ENCODE results near the gene SMIM41.

The SMIM41 gene

DNA sequence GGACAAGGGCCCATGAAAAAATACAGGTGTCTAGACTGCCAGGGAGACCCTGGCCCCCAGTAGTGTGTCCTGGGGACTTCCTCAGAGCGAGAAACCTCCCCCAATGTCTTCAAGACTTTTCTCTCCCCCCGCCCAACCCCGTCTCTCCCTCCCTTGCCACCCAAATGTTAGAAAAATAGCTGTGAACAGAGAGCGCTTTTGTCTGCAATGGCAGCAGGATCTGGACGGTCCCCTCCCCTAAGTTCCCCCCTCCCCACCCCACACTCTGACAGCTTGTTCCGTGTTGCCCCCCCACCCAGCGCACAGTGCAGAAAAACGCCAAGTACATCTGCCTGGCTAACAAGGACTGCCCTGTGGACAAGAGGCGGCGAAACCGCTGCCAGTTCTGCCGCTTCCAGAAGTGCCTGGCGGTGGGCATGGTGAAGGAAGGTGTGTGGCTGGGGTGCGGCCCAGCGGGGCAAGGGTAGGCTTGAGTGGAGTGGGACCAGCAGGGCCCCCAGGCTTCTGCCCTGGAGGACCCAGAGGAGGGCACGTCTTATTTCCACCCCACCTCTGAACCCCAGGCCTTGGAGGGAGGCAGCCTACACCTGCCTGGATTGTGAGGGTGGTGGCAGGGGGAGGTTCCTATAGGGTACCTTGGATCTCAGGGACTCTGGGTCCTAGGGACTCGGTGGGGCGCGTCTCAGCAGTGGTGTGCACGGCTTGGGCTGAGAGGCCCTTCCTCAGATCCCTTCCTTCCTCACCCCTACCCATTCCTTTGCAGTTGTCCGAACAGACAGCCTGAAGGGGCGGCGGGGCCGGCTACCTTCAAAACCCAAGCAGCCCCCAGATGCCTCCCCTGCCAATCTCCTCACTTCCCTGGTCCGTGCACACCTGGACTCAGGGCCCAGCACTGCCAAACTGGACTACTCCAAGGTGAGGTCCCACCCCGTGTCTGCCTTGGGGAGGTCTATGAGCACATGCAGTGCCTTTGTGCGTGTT lies 23.5 kb upstream of the SMIM41 start:
- Histone ChIP-seq H3K9me2 (replicated peaks; ENCODE audit: control insufficient read depth, low read length) (no peaks in the 10 kb centered on the region), H3K36me3 (ENCODE audit: control insufficient read depth, low read length) (peaks cover 42% of the 10 kb centered on the region), H3F3A (ENCODE audit: control insufficient read depth, insufficient read depth) (0 out of 2 replicates have a peak, but pooled peaks cover 3% of the 10 kb centered on the region), H3K4me1 (ENCODE audit: control insufficient read depth, low read length) (peaks cover 35% of the 10 kb centered on the region), H3K9me3 (ENCODE audit: control insufficient read depth, insufficient read depth, low read length) (no peaks in the 10 kb centered on the region), H3K4me3 (ENCODE audit: low read length) (no peak overlapping the region), H3K4me2 (ENCODE audit: low read length) (no peak overlapping the region), H3K27ac (ENCODE audit: low read depth, low read length) (no peak overlapping the region), H3K27me3 (ENCODE audit: control insufficient read depth, low read length) (no peaks in the 10 kb centered on the region), H3K79me2 (ENCODE audit: control insufficient read depth, low read length) (peaks cover 15% of the 10 kb centered on the region), H4K20me1 (ENCODE audit: control insufficient read depth, insufficient read depth, low read depth, low read length) (peaks cover 6% of the 10 kb centered on the region)
- TF ChIP-seq EZH2phosphoT487 (IDR thresholded peaks at IDR 0.05; ENCODE audit: borderline replicate concordance, low read length): no peak
- TF ChIP-seq, protein P1, sequence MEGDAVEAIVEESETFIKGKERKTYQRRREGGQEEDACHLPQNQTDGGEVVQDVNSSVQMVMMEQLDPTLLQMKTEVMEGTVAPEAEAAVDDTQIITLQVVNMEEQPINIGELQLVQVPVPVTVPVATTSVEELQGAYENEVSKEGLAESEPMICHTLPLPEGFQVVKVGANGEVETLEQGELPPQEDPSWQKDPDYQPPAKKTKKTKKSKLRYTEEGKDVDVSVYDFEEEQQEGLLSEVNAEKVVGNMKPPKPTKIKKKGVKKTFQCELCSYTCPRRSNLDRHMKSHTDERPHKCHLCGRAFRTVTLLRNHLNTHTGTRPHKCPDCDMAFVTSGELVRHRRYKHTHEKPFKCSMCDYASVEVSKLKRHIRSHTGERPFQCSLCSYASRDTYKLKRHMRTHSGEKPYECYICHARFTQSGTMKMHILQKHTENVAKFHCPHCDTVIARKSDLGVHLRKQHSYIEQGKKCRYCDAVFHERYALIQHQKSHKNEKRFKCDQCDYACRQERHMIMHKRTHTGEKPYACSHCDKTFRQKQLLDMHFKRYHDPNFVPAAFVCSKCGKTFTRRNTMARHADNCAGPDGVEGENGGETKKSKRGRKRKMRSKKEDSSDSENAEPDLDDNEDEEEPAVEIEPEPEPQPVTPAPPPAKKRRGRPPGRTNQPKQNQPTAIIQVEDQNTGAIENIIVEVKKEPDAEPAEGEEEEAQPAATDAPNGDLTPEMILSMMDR (IDR thresholded peaks at IDR 0.05; ENCODE audit: low read depth, low read length, poor library complexity, severe bottlenecking): no peak

DNA sequence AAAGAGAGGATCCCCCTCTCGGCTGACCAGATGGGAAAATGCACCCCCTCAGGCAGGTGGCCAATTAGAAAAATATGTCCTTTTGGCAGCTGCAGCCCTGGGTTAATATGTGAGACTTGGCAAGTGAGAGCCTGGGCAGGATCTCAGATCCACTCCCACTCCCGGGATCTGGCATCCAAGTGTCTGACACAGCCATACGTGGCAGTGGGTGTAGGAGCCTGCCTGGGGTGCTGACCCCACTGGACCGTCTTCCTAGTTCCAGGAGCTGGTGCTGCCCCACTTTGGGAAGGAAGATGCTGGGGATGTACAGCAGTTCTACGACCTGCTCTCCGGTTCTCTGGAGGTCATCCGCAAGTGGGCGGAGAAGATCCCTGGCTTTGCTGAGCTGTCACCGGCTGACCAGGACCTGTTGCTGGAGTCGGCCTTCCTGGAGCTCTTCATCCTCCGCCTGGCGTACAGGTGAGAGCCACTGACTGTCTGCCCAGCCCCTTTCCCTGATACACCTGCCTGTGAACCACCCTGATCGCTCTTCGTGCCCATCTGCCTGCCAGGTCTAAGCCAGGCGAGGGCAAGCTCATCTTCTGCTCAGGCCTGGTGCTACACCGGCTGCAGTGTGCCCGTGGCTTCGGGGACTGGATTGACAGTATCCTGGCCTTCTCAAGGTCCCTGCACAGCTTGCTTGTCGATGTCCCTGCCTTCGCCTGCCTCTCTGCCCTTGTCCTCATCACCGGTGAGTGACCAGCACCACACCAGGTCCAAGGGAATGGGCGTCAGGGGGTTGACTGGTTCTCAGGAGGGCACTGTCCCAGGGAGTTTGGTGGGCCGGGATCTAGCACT lies 22.5 kb upstream of the SMIM41 start:
- H3F3A ChIP-seq (ENCODE audit: control insufficient read depth, insufficient read depth): peaks cover 3% of the 10 kb centered on the region; the same call in 1 of the 2 replicates
- H3K27ac ChIP-seq (ENCODE audit: low read depth, low read length): no peak overlapping the region
- no peak for TF ChIP-seq EZH2phosphoT487 (IDR thresholded peaks at IDR 0.05; ENCODE audit: borderline replicate concordance, low read length)
- TF ChIP-seq, protein P1 (IDR thresholded peaks at IDR 0.05; ENCODE audit: low read depth, low read length, poor library complexity, severe bottlenecking): no peak
- peaks cover 8% of the 10 kb centered on the region for H3K79me2 ChIP-seq (ENCODE audit: control insufficient read depth, low read length)
- no peak overlapping the region for H3K4me2 ChIP-seq (ENCODE audit: low read length)
- peaks cover 4% of the 10 kb centered on the region for H4K20me1 ChIP-seq (ENCODE audit: control insufficient read depth, insufficient read depth, low read depth, low read length)
- H3K4me1 ChIP-seq (ENCODE audit: control insufficient read depth, low read length): peaks cover 27% of the 10 kb centered on the region
- peaks cover 42% of the 10 kb centered on the region for H3K36me3 ChIP-seq (ENCODE audit: control insufficient read depth, low read length)
- H3K9me2 ChIP-seq (replicated peaks; ENCODE audit: control insufficient read depth, low read length): no peaks in the 10 kb centered on the region
- no peaks in the 10 kb centered on the region for H3K27me3 ChIP-seq (ENCODE audit: control insufficient read depth, low read length)
- no peak overlapping the region for H3K4me3 ChIP-seq (ENCODE audit: low read length)
- no peaks in the 10 kb centered on the region for H3K9me3 ChIP-seq (ENCODE audit: control insufficient read depth, insufficient read depth, low read length)

DNA sequence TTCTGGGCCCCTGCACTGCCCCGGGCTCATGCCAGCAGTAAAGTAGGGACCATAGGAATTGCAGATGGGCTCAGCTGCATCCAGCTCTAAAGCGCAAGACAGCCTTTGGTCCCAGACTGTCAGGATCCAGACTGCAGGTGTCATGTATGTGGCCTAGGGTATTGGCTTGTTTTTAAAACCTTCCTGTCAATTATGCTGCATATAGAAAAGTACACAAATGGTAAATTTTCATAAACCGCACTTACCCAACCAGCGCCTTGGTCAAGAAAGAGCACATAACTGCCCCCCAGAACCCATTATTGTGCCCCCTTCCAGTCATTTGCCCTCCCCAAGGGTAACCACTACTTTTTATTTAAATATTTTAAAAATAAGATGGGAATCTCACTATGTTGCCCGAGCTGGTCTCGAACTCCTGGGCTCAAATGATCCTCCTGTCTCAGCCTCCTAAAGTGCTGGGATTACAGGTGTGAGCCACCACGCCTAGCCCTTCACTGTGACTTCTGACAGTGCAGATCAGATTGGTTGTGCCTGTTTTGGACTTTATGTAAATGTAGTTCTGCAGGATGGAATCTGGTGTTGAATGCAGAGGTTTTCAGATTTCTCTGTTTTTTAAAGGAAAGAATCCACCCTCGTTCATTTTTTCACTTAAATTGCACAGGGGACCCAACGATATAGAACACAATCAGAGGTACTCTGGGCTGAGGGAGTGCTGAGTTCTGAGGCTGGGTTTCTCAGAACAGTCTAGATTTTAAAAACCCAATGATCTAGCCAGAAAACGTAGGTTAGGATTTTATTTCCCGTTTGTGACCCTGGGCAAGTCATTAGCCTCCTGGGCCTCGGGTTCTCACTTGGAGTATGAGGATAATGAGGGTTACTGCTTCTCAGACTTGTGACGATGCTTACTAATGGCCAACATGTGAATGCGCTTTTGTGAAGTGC lies 21.6 kb upstream of the SMIM41 start:
- Histone ChIP-seq H3K9me2 (replicated peaks; ENCODE audit: control insufficient read depth, low read length) (no peaks in the 10 kb centered on the region), H4K20me1 (ENCODE audit: control insufficient read depth, insufficient read depth, low read depth, low read length) (no peaks in the 10 kb centered on the region), H3K4me3 (ENCODE audit: low read length) (no peak overlapping the region), H3K36me3 (ENCODE audit: control insufficient read depth, low read length) (peaks cover 42% of the 10 kb centered on the region), H3K79me2 (ENCODE audit: control insufficient read depth, low read length) (0 out of 2 replicates have a peak, but pooled peaks cover 1% of the 10 kb centered on the region), H3K27ac (ENCODE audit: low read depth, low read length) (no peak overlapping the region), H3K4me1 (ENCODE audit: control insufficient read depth, low read length) (peaks cover 18% of the 10 kb centered on the region), H3K9me3 (ENCODE audit: control insufficient read depth, insufficient read depth, low read length) (no peaks in the 10 kb centered on the region), H3F3A (ENCODE audit: control insufficient read depth, insufficient read depth) (peaks cover 3% of the 10 kb centered on the region; the same call in 1 of the 2 replicates), H3K4me2 (ENCODE audit: low read length) (no peak overlapping the region), H3K27me3 (ENCODE audit: control insufficient read depth, low read length) (no peaks in the 10 kb centered on the region)
- no peak for TF ChIP-seq EZH2phosphoT487 (IDR thresholded peaks at IDR 0.05; ENCODE audit: borderline replicate concordance, low read length)
- TF ChIP-seq, protein P1 (IDR thresholded peaks at IDR 0.05; ENCODE audit: low read depth, low read length, poor library complexity, severe bottlenecking): no peak

Measured in DOHH2 (cell line).